ENCODE results near the gene VWA7. TPM values are rescaled to one million over a fixed set of nuclear protein-coding genes. Genes with fewer than 3 reads are reported as not detected.
"Not testable (repeated sequence)": the region's sequence is repeated elsewhere in the genome, so short reads cannot be mapped to it uniquely, and the experiment has no call there.

The VWA7 gene
- total RNA-seq, 2 donors from 2014 or later = 0.68 to 0.78 TPM

DNA sequence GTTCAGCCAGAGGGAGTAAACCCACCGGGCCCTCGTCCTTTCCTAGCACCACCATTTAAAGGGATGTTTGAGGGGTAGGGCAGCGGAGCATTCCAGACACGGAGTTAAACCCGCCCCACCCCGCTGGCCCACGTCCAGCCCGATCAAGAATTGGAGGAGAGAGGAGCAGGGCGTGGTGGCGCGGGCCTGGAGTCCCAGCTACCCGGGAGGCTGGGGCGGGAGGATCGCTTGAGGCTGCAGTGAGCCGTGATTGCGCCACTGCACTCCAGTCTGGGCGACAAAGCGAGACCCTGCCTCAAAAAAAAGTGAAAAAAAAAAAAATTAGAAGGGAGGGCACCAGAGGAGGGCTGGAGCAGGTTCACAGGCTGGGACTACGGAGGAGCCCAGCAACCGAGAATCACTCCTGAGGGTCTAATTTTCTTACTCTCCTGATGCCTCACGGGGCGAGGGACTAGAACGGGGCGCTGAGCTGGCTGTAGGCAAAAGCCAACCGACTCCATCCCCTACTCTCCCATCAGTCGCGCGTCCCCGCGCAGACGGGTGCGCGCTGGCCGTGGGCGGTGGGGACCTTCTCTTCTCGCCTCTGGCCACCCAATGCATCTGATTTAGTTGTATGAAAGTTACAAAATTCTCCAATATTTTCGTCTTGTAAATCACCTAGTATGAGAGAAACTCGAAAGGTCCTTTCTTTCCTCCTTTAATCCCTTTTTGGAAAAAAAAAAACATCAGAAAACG lies 44.3 kb upstream of the VWA7 start:
- peaks cover 33 to 66% of the 10 kb centered on the region in 2 donors for H3K4me1 ChIP-seq (ENCODE audit: control insufficient read depth in 1 of 2, low read depth in 2 of 2)
- no peaks in the 10 kb centered on the region for H3K27me3 ChIP-seq (replicated peaks; ENCODE audit: insufficient read depth)
- DNase-seq (ENCODE audit: low spot score) = no peak
- peak; percentile 6 for ATAC-seq (ENCODE audit: insufficient number of reproducible peaks, low FRiP score, low read depth)
- no peaks in the 10 kb centered on the region for H3K9me3 ChIP-seq
- H3K36me3 ChIP-seq = no peaks in the 10 kb centered on the region
- peak overlapping the region; percentile 92 to 98 for H3K27ac ChIP-seq
- TF ChIP-seq, protein P1, sequence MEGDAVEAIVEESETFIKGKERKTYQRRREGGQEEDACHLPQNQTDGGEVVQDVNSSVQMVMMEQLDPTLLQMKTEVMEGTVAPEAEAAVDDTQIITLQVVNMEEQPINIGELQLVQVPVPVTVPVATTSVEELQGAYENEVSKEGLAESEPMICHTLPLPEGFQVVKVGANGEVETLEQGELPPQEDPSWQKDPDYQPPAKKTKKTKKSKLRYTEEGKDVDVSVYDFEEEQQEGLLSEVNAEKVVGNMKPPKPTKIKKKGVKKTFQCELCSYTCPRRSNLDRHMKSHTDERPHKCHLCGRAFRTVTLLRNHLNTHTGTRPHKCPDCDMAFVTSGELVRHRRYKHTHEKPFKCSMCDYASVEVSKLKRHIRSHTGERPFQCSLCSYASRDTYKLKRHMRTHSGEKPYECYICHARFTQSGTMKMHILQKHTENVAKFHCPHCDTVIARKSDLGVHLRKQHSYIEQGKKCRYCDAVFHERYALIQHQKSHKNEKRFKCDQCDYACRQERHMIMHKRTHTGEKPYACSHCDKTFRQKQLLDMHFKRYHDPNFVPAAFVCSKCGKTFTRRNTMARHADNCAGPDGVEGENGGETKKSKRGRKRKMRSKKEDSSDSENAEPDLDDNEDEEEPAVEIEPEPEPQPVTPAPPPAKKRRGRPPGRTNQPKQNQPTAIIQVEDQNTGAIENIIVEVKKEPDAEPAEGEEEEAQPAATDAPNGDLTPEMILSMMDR (IDR thresholded peaks at IDR 0.05) = no peak
- H3K4me3 ChIP-seq = peak overlapping the region; percentile 72

DNA sequence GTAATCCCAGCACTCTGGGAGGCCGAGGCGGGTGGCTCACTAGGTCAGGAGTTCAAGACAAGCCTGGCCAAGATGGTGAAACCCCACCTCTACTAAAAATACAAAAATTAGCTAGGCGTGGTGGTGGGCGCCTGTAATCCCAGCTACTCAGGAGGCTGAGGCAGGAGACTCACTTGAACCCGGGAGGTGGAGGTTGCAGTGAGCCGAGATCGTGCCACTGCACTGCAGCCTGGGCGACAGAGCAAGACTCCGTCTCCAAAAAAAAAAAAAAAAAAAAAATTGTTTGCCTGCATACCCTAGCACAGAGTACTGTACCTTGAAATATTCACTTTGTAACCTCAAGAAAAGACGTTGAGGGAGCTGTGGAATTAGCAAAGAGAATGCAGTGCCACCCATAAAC lies 43.3 kb upstream of the VWA7 start:
- not testable (repeated sequence) for H3K4me3 ChIP-seq; H3K9me3 ChIP-seq; H3K27me3 ChIP-seq (replicated peaks; ENCODE audit: insufficient read depth); DNase-seq (ENCODE audit: low spot score); H3K36me3 ChIP-seq; ATAC-seq (ENCODE audit: insufficient number of reproducible peaks, low FRiP score, low read depth)
- Histone ChIP-seq H3K4me1 (ENCODE audit: control insufficient read depth in 1 of 2, low read depth in 2 of 2) (peaks cover 27 to 56% of the 10 kb centered on the region in 2 donors), H3K27ac (peak overlapping the region; percentile 92 to 98)

DNA sequence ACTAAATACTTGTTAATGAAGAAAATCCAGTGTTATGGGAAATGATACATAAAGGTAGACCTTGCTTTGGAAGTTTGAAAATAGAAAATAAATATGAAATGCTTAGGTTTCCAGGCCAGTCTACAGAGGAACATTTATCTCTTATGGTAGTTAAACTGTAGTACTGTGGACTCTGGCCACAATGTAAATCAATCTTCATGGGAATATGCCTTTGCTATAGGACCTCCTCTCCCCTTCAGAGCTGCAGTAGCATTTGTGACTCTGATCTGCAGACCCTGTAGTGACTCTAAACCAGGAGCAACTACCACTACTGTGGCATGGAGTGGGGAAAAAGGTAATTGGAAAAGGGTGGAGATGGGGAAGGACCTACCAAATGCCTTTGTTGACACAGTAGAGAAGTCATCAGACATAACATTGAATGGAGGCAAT lies 42.8 kb upstream of the VWA7 start:
- TF ChIP-seq, protein P1 (IDR thresholded peaks at IDR 0.05) = no peak
- no peak for DNase-seq (ENCODE audit: low spot score)
- H3K9me3 ChIP-seq = no peaks in the 10 kb centered on the region
- peak overlapping the region; percentile 70 for H3K4me3 ChIP-seq
- ATAC-seq (ENCODE audit: insufficient number of reproducible peaks, low FRiP score, low read depth) = no peak
- H3K27me3 ChIP-seq (replicated peaks; ENCODE audit: insufficient read depth) = no peaks in the 10 kb centered on the region
- H3K27ac ChIP-seq = peak overlapping the region; percentile 19 to 92
- H3K36me3 ChIP-seq = no peaks in the 10 kb centered on the region
- peaks cover 27 to 55% of the 10 kb centered on the region in 2 donors for H3K4me1 ChIP-seq (ENCODE audit: control insufficient read depth in 1 of 2, low read depth in 2 of 2)

DNA sequence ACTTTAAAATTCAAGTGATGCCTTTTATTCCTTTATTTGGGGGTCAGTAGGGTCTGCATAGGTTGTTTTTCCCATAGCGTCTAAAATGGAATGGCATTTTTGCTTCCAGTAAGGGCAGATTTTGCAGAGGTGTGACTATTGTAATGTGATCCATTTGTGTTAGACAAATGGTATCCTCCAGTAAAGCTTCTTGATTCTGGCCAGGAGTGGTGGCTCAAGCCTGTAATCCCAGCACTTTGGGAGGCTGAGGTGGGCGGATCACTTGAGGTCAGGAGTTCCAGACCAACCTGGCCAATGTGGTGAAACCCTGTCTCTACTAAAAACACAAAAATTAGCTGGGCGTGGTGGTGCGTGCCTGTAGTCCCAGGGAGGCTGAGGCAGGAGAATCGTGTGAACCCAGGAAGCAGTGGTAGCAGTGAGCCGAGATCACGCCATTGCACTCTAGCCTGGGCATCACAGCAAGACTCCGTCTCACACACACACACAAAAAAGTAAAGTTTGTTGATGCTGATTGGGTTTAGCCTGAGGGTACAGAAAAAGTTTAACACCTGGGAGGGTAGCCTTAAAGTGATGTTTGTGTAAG lies 40.9 kb upstream of the VWA7 start:
- not testable (repeated sequence) for H3K36me3 ChIP-seq; H3K9me3 ChIP-seq; ATAC-seq (ENCODE audit: insufficient number of reproducible peaks, low FRiP score, low read depth); DNase-seq (ENCODE audit: low spot score); H3K27me3 ChIP-seq (replicated peaks; ENCODE audit: insufficient read depth)
- peaks cover 25 to 57% of the 10 kb centered on the region in 2 donors for H3K4me1 ChIP-seq (ENCODE audit: control insufficient read depth in 1 of 2, low read depth in 2 of 2)
- H3K4me3 ChIP-seq = peak overlapping the region; percentile 70
- H3K27ac ChIP-seq = peak overlapping the region; percentile 85 to 92

DNA sequence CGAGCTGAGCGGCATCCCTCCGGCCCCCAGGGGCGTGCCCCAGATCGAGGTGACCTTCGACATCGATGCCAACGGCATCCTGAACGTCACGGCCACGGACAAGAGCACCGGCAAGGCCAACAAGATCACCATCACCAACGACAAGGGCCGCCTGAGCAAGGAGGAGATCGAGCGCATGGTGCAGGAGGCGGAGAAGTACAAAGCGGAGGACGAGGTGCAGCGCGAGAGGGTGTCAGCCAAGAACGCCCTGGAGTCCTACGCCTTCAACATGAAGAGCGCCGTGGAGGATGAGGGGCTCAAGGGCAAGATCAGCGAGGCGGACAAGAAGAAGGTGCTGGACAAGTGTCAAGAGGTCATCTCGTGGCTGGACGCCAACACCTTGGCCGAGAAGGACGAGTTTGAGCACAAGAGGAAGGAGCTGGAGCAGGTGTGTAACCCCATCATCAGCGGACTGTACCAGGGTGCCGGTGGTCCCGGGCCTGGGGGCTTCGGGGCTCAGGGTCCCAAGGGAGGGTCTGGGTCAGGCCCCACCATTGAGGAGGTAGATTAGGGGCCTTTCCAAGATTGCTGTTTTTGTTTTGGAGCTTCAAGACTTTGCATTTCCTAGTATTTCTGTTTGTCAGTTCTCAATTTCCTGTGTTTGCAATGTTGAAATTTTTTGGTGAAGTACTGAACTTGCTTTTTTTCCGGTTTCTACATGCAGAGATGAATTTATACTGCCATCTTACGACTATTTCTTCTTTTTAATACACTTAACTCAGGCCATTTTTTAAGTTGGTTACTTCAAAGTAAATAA lies 40.2 kb upstream of the VWA7 start:
- Histone ChIP-seq H3K4me1 (ENCODE audit: control insufficient read depth in 1 of 2, low read depth in 2 of 2) (peaks cover 22 to 50% of the 10 kb centered on the region in 2 donors), H3K4me3 (peak overlapping the region; percentile 70), H3K27ac (peak overlapping the region; percentile 85 to 92)
- H3K27me3 ChIP-seq (replicated peaks; ENCODE audit: insufficient read depth); ATAC-seq (ENCODE audit: insufficient number of reproducible peaks, low FRiP score, low read depth); DNase-seq (ENCODE audit: low spot score); H3K36me3 ChIP-seq; H3K9me3 ChIP-seq: not testable (repeated sequence)

DNA sequence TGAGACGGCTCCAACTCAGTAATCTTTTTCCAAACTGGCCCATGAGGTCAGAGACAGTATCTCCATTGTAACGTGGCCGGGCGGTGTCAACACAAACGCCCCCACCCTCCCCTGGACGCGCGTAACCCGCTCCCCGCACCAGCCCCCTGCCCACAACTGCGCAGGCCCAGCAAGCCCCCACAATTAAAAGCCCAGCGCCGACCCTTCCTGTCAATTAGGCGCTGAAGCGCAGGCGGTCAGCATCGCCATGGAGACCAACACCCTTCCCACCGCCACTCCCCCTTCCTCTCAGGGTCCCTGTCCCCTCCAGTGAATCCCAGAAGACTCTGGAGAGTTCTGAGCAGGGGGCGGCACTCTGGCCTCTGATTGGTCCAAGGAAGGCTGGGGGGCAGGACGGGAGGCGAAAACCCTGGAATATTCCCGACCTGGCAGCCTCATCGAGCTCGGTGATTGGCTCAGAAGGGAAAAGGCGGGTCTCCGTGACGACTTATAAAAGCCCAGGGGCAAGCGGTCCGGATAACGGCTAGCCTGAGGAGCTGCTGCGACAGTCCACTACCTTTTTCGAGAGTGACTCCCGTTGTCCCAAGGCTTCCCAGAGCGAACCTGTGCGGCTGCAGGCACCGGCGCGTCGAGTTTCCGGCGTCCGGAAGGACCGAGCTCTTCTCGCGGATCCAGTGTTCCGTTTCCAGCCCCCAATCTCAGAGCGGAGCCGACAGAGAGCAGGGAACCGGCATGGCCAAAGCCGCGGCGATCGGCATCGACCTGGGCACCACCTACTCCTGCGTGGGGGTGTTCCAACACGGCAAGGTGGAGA lies 38.1 kb upstream of the VWA7 start, which contains the start of the genes HSPA1A and HSPA1L:
Gene HSPA1A, plus strand, starts transcription at position 519 of the 814 bp plus-strand sequence. Its CDS starts 214 bp downstream, at position 733.
Gene HSPA1L, minus strand, starts transcription at position 259 of the 814 bp plus-strand sequence. CDS start 3,311 bp downstream, outside the sequence.
- peak within 1 kb of the TSS; percentile 81 for H3K4me3 ChIP-seq

More for the DNA sequence above, 38.1 kb upstream of the VWA7 start, which contains the start of the genes HSPA1A and HSPA1L:
- TF ChIP-seq, protein P1 (IDR thresholded peaks at IDR 0.05) = no peak
- Histone ChIP-seq H3K27ac (peak within 1 kb of the TSS; percentile 97 to 98), H3K9me3 (no peaks in the 10 kb centered on the region), H3K4me1 (ENCODE audit: control insufficient read depth in 1 of 2, low read depth in 2 of 2) (peaks cover 19 to 35% of the 10 kb centered on the region in 2 donors), H3K36me3 (no peaks in the 10 kb centered on the region), H3K27me3 (replicated peaks; ENCODE audit: insufficient read depth) (no peaks in the 10 kb centered on the region)
- peak; percentile 80 for DNase-seq (ENCODE audit: low spot score)
- ATAC-seq (ENCODE audit: insufficient number of reproducible peaks, low FRiP score, low read depth) = peak; percentile 65
